ENCODE measurements around the gene LIPF. TPM values are rescaled to one million over a fixed set of nuclear protein-coding genes. Genes with fewer than 3 reads are reported as not detected.

Gene LIPF
- total RNA-seq, 1 experiment from 2014 or later, result not detected

DNA sequence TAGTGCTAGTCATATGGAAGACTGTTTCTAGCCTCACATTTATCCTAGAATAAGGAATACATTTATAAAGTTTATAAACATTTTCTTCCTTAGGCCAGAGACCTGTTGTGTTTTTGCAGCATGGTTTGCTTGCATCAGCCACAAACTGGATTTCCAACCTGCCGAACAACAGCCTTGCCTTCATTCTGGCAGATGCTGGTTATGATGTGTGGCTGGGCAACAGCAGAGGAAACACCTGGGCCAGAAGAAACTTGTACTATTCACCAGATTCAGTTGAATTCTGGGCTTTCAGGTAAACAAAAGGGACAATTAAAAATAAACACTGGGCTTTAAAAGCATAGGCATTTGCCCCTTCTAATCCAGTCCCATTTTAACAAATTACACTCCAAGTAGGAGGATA, 4.2 kb downstream of the LIPF start:
- POLR2A ChIA-PET (ENCODE audit: unreplicated experiment), result no interaction called here
- BruUV-seq (replicated peaks), result no TSS peak
- Histone ChIP-seq H2AFZ (no peak overlapping the region), H3K27ac (no peak overlapping the region), H3K4me2 (no peak overlapping the region), H3K4me3 (no peak overlapping the region), H3K79me2 (ENCODE audit: low read depth) (no peaks in the 10 kb centered on the region), H3K36me3 (ENCODE audit: low read depth) (no peaks in the 10 kb centered on the region), H3K27me3 (ENCODE audit: insufficient read depth, low read depth) (no peaks in the 10 kb centered on the region), H3K9me3 (ENCODE audit: insufficient read depth, low read depth) (no peaks in the 10 kb centered on the region), H3K9me2 (ENCODE audit: insufficient read depth) (no peaks in the 10 kb centered on the region), H3F3A (ENCODE audit: insufficient read depth, low read depth) (no peaks in the 10 kb centered on the region), H4K20me1 (ENCODE audit: insufficient read depth) (no peaks in the 10 kb centered on the region), H3K4me1 (replicated peaks; ENCODE audit: insufficient read depth) (no peaks in the 10 kb centered on the region)
- CTCF ChIA-PET, result no interaction called here
- TF ChIP-seq EZH2 (IDR thresholded peaks at IDR 0.05; ENCODE audit: low read depth), result no peak
- TF ChIP-seq CTCF (conservative IDR thresholded peaks at IDR 0.05), result no peak
- no peak for DNase-seq
- intact Hi-C loops (cut with micrococcal nuclease; ENCODE audit: unreplicated experiment), result no loop called here

GRCh38 chr10:88670497-88670896, 6.3 kb downstream of the LIPF start:
- H3K27ac ChIP-seq, result no peak overlapping the region
- intact Hi-C loops (cut with micrococcal nuclease; ENCODE audit: unreplicated experiment), result no loop called here
- H3K4me1 ChIP-seq (replicated peaks; ENCODE audit: insufficient read depth), result no peaks in the 10 kb centered on the region
- ChIA-PET POLR2A (ENCODE audit: unreplicated experiment) (no interaction called here), CTCF (no interaction called here)
- H3F3A ChIP-seq (ENCODE audit: insufficient read depth, low read depth), result no peaks in the 10 kb centered on the region
- no peak overlapping the region for H3K4me3 ChIP-seq
- no peaks in the 10 kb centered on the region for H3K79me2 ChIP-seq (ENCODE audit: low read depth)
- H3K9me3 ChIP-seq (ENCODE audit: insufficient read depth, low read depth), result no peaks in the 10 kb centered on the region
- no peaks in the 10 kb centered on the region for H3K36me3 ChIP-seq (ENCODE audit: low read depth)
- no peak overlapping the region for H2AFZ ChIP-seq
- no peaks in the 10 kb centered on the region for H3K27me3 ChIP-seq (ENCODE audit: insufficient read depth, low read depth)
- BruUV-seq (replicated peaks), result no TSS peak
- no peak overlapping the region for H3K4me2 ChIP-seq
- TF ChIP-seq EZH2 (IDR thresholded peaks at IDR 0.05; ENCODE audit: low read depth) (no peak), CTCF (conservative IDR thresholded peaks at IDR 0.05) (no peak)
- DNase-seq, result no peak
- H3K9me2 ChIP-seq (ENCODE audit: insufficient read depth), result no peaks in the 10 kb centered on the region
- H4K20me1 ChIP-seq (ENCODE audit: insufficient read depth), result no peaks in the 10 kb centered on the region

GRCh38 chr10:88672041-88672440, 7.8 kb downstream of the LIPF start:
- Histone ChIP-seq H3K9me3 (ENCODE audit: insufficient read depth, low read depth) (no peaks in the 10 kb centered on the region), H3K27me3 (ENCODE audit: insufficient read depth, low read depth) (no peaks in the 10 kb centered on the region), H3K4me3 (no peak overlapping the region), H3K79me2 (ENCODE audit: low read depth) (no peaks in the 10 kb centered on the region), H3K36me3 (ENCODE audit: low read depth) (no peaks in the 10 kb centered on the region), H3K27ac (no peak overlapping the region), H3K4me1 (replicated peaks; ENCODE audit: insufficient read depth) (no peaks in the 10 kb centered on the region), H3F3A (ENCODE audit: insufficient read depth, low read depth) (no peaks in the 10 kb centered on the region), H3K9me2 (ENCODE audit: insufficient read depth) (no peaks in the 10 kb centered on the region), H2AFZ (no peak overlapping the region), H3K4me2 (no peak overlapping the region), H4K20me1 (ENCODE audit: insufficient read depth) (no peaks in the 10 kb centered on the region)
- no peak for DNase-seq
- ChIA-PET POLR2A (ENCODE audit: unreplicated experiment) (no interaction called here), CTCF (no interaction called here)
- intact Hi-C loops (cut with micrococcal nuclease; ENCODE audit: unreplicated experiment), result no loop called here
- no TSS peak for BruUV-seq (replicated peaks)
- TF ChIP-seq CTCF (conservative IDR thresholded peaks at IDR 0.05) (no peak), EZH2 (IDR thresholded peaks at IDR 0.05; ENCODE audit: low read depth) (no peak)

Measured in PC-9 (cell line).